HG02798 (cell line): ENCODE measurements around the gene DNAJC4.
A peak's percentile ranks its signal among the peaks of the same experiment; 100 is the strongest.

ENCODE experiments used
- ATAC-seq: cut with Tn5 transposase; IDR thresholded peaks from one replicate; pipeline ENCODE4 v1.9.1; 2021; ENCODE audit warnings: mild to moderate bottlenecking; ENCODE audit not compliant: unreplicated experiment, poor library complexity

DNAJC4 gene, protein sequence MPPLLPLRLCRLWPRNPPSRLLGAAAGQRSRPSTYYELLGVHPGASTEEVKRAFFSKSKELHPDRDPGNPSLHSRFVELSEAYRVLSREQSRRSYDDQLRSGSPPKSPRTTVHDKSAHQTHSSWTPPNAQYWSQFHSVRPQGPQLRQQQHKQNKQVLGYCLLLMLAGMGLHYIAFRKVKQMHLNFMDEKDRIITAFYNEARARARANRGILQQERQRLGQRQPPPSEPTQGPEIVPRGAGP

DNA sequence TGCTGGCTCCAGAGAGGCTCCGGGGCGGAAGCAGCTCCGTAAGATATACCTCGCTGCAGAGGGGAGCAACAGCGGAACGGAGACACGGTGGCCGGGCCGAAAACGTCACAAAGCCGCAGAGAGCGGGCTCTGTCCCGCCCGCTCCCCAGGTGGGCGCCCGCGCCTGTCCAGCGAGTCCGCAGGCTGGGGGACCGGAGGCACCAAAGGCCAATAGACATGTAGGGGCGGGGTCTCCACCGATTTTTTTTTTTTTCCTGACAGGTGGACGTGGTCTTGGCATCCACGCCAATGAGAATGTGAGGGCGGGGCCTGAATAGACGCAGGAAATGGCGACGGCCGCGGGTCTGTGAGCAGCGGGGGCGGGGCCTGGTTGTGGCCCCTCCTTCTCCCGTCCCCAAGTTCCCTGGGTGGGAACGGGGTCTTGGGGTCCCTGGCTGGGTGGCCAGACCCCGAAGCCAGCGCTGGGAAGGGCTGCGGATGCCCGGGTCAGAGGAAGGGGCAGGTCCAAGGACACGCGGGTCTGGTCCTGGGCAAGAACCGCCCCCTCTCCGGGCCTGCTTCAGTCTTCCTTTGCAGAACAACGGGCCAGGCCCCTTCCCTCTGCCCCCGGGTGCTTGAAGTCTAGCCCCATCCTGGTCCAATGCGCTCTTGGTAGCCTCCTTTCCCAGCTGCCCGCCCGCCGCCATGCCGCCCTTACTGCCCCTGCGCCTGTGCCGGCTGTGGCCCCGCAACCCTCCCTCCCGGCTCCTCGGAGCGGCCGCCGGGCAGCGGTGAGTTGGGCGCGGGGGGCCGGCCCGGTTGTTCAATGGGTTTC lies at the start of gene DNAJC4:
DNAJC4 (plus strand) TSS at position 378 of the 814 bp plus-strand sequence; CDS start at position 685, 307 bp downstream.
- ATAC-seq, result peak; percentile 58

DNA sequence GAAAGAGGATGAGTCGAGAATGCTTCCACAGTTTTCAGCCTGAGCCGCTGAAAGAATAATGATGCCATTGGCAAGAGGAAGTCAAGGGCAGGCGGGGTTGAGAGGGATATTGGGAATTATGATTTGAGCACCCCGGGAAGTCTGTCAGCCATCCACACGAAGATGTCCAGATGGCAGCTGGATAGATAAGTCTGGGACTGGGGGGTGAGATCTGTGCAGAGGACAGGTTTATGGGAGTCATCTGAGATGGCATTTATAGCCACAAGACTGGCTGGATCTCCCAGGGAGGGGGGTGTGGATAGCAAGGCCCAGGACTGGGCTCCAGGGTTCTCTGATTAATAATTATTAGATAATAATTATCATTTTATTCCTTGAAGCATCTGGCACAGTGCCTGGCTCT lies 49.5 kb upstream of the DNAJC4 start:
- no peak for ATAC-seq

DNA sequence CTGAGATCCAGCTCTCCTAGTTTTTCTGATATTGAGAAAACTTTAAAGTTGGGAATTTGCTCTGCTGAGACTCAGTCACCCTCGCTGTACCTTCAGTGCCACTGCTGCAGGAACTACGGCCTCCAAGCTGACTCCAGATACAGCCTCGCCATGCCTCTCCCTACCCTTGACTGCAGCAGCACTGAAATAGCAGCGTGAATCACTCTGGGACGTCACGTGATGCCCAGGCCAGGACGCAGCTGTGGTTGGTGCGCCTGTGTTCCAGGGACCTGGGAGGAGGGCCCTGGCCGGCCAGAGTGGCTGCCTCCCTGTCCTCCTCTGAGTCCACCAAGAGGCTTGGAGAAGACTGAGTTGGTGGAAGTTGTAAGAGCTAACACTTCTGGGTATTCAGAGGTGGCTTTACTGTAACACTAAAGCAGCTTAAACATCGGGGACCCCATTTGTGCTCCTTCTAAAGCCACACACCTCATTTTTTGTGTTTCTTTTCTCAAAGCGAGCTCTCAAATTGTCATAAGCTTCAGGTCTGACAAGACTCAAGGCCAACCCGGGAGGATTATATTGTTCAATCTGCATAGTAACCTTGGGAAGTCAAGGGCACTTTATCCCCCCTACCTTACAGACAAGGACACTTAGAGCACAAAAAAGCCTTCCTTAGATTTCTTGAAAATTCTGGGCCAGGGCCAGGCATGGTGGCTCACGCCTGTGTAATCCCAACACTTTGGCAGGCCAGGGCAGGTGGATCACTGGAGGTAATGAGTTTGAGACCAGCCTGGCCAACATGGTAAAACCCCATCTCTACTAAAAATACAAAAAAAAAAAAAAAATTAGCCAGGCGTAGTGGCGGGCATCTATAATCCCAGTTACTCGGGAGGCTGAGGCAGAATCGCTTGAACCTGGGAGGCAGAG lies 48.6 kb upstream of the DNAJC4 start:
- ATAC-seq, result no peak

DNA sequence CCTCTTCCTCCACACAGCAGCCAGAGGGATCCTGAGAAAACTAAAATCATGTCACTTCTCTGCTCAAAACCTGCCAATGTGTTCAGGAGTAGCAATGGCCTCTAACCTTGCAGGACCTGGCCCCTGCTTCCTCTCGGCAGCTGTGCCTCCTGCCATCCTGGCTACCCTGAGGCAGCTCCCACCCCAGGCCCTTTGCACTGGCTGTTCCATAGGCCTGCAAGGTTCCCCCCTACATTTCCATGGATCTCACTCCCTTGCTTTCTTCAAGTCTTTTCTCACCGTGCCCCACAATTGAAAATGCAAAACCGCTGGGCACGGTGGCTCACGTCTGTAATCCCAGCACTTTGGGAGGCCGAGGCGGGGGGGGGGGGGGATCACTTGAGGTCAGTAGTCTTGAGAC lies 46.5 kb upstream of the DNAJC4 start:
- ATAC-seq, result no peak

DNA sequence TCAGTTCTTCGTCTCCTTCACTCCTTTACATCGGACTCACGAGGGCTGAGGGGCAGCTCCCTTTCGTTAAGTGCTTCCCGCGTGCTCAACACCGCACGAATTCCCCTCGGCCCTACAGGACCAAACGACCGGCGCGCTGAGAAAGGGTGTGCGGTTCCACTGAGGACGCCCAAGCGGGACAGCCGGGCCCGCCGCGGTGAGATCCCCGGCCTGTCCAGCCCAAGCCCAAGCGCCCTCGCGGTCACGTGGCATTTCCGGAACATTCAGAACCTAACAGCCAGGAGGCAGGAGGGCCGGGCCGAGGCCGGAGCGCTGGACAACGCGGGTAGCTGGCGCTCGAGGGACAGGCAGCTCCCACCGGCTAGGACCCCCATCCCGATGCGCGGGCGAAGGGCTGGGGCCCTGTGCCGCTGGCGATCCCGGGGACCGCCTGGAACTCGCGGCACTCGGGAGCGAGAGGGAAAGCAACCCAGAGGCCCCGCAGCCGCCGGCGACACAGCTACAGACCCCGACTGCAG lies 45.1 kb upstream of the DNAJC4 start:
- ATAC-seq, result peak; percentile 20

DNA sequence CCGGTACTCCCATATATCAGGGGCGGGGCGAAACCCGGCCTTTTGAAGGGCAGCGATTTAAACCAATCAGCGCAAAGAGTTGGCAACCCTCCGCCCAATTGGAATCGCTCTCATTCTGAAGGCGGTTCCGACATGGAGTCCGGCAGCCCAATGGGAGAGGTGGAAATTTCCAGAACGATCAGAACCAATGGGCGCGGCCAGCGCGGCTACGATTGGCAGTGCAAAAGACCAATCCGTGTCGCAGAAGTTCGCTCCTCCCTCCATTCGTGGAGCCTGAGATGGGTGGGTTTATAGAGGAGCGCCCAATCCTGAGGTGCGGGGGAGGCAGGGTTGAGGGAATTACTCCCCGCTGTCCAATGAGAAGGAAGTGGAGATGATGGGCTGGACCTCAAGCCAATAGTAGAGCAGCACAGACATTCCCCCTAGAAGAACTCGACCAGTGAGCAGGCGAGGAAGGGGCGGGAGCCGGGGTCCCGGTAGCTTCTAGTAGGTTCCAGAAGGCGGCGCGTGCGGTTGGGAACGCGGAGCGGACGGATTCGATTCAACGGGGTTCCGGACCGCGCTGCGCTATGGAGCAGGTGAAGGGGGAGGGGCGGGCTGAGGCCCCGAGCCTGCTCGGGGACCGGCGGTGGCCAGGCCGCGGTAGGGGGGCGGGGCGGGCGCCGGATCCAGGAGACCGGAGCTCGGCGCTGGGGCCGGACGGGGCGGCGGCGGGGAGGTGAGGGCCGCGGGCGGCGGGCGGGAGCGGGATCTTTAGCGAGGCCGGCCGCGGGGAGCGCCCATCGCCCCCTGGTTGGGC lies 44.5 kb upstream of the DNAJC4 start, which contains the start of gene STIP1:
STIP1 (plus strand) TSS at position 479 of the 799 bp plus-strand sequence; CDS start at position 570, 91 bp downstream.
- ATAC-seq, result peak; percentile 89

DNA sequence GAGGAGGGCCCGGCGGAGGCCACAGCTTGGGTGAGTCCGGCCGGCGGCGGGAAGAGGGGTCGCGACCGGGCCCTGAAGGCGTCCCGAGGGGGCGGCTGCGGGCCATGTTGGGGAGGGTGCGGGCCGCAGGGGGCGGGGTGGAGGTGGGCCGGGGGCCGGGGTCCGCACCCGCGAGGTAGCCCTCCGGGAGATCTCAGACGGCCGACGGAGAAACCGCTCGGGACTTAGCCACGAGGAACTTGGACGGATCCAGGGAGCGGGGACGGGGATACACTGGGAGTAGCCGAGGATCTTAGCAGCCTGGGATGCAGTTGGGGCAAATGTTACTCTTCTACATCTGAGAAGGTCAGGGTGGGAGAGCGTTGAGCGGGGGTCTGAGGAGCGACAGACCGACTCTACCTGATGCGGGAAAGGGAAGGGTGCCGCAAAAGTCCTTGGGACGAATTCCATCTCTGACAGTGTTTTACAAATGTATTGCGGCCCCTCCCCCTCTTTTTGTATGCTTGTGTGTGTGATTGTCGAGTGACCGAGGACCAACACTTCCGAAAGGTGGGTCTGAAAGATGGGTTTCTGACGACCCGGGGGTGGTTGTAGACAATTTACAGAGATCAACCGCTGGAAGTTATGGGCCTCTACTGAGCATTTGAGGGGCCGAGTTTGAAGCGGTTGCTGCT lies 43.7 kb upstream of the DNAJC4 start:
- ATAC-seq, result no peak

DNA sequence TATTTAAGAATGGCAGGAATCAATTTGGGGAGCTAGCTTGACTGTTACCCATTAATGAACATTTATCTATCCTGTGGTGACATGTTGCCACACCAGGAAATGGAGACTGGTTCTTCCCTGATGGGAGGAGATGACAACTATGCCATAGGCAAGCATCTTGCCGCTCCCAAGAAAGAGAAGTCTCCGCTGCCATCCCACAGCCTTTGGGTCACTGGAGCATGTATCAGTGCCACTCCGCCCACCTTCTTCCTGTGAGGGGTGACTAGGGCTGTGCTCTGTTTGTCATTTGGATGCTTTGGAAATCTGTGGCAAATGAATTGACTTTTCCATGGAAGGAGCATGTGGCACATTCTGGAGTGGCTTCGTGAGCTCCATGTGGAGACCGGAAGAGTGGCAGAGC lies 37.9 kb upstream of the DNAJC4 start:
- ATAC-seq, result no peak

DNA sequence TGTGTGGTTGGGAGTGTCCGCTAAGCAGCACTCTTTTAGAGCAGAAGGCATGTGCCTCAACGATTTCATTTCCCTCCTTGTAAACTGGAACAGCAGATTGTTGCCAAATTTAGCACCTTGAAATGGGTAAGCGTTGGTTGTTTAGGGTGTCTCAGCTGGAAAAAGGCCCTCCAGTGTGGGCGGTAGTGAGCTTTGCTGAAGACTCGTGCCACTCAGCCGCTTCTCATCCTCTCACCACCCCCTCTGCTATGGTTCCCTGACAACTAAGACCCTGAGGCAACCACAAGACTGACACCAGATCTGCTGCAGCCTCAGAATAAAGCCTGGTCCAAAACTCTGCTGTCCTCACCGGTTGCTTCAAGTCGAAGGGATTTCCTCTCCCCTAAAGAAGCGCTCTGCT lies 33.7 kb upstream of the DNAJC4 start:
- no peak for ATAC-seq

DNA sequence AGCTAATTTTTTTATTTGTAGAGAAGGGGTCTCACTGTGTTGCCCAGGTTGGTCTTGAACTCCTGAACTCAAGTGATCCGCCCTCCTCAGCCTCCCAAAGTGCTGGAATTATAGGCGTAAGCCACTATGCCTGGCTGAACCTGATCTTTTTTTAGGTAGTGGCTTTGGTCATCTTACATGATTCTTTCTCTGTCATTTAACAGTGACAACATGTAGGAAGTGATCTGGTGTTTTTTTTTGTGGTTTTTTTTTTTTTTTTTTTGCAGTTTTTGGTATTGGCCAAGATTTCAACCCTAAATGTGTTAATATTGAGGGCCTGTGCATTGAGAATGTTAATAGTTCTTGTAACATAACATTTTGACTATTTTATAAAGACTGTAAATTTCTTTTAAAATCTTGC lies 31.8 kb upstream of the DNAJC4 start:
- ATAC-seq, result no peak

DNA sequence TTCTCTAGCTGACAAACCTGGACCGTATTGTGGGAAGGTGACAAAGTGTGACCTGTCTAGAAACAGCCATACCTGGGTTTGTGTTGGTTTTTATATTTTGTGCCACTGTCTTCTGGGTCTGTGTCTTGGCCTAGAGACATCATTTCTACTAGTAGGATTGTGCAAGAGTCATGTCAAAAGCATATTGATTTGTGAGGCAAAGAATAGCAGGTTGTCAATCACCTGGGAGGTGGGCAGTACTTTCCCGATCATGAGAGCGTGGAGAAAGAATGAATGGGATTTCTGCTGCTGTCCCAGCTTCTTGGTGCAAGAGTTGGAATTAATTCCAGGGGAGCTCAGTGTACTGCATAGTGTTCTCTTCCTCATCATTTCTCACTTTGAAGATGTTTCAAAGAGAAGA lies 28.8 kb upstream of the DNAJC4 start:
- no peak for ATAC-seq

DNA sequence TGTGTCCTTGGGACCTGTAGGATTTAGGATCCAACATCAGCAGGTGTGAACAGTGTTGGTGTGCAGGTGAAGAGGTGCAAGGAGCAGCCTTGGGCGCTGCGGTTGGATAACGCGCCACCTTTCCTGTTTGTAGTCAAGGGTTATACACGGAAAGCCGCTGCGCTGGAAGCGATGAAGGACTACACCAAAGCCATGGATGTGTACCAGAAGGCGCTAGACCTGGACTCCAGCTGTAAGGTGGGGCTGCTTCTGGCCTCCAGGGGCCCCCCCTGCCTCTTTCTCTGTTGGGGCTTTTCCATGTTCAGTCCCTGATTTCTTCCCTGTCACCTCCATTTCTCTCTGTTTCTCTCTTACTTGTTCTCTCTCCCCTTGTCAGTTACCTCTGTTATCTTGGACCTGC lies 27.4 kb upstream of the DNAJC4 start:
- no peak for ATAC-seq

DNA sequence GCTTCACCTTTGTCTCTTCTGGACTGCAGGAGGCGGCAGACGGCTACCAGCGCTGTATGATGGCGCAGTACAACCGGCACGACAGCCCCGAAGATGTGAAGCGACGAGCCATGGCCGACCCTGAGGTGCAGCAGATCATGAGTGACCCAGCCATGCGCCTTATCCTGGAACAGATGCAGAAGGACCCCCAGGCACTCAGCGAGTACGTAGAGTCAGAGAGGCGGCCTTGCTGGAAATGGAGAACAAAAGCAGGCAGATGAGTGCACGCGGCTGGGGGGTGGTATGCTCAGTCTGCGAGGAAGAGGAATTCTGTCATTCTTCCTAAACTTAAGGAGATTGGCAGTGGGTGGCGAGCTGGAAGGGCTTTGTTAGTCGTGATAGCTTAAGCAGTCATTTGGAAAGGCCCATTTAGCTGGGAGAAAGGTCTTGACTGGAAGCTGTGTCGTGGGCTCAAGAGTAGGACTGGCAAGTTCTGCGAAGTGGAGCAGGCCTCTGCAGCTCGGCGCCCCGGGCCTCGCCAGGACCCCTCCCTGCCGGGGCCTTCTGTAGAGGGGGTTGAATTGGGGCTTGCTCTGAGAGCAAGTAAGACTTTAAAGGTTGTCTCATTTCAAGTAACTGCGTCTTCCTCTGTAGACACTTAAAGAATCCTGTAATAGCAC lies 26.8 kb upstream of the DNAJC4 start:
- ATAC-seq, result no peak

DNA sequence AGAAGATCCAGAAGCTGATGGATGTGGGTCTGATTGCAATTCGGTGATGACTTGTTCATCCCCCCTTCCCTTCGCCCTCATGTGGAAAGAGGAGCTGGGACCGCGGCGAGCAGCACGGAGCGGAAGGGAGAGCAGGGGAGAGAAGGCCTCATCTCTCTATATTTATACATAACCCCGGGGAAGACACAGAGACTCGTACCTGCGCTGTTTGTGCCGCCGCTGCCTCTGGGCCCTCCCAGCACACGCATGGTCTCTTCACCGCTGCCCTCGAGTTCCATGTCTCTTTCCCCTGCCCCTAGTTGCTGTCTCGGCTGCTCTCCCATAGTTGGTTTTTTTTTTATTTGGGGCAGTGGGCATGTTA lies 26.3 kb upstream of the DNAJC4 start:
- no peak for ATAC-seq

DNA sequence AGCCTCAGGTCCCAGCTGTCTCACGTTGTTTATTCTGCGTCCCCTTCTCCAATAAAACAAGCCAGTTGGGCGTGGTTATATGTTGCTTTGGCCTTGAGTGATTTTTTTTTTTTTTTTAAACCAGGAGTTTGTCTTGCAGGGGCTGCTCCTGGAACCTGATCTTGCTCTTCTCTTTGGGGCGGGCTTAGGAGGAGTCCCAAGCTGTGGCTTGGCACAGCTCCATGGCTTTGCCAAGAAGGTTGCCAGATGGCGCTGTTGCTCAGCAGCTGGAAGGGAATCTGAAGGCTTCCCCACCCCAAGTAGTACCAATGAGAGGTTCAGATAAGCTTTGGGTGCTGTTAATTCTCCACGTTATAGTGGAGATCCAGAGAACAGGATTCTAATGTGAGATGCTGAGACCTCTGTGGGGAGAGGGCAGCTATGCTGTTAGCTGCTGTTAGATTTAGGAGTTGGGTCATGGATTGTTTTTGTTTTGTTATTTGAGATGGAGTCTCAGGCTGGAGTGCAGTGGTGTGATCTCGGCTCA lies 25.8 kb upstream of the DNAJC4 start:
- ATAC-seq, result no peak

DNA sequence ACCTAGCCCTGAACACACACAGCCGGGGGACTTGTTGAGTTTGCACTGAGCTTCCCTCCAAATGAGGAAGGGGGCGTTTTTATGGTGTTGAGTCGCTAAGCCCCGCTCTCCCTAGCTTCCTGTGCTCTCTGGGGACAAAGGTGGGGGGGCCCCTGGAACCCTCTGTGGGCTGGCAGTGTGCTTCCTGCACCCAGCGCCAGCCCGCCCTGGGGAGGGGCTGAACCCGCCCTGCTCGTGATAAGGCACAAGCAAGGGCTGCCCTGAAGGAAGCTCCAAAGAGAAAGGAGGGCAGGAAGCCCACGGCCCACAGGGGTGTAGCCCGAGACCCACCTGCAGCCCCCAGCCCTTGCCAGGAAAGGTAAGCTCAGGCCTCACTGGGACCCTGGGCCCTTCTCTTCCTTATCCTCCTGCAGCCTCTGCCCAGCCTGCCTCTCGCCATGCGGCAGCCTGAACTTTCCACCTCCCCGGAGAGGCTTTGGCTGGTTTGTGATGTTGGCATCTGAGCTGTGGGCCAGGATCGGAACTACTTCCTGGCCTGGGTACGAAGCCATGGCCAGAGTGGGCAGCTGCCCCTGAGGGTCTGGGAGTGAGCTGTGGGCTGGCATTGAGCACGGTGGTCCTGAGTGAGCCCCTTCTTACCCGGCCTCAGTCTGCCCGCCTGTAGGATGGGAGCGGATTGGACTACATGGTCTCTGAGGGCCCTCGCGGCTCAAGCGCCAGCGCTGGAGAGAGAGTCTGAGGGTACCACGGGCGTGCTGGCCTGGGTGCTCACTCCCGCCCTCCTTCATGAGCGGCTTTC lies 23.7 kb upstream of the DNAJC4 start, which contains the start of gene FERMT3:
FERMT3 (plus strand) TSS at position 265 of the 799 bp plus-strand sequence. CDS start 644 bp downstream, outside the sequence.
- peak; percentile 5 for ATAC-seq

DNA sequence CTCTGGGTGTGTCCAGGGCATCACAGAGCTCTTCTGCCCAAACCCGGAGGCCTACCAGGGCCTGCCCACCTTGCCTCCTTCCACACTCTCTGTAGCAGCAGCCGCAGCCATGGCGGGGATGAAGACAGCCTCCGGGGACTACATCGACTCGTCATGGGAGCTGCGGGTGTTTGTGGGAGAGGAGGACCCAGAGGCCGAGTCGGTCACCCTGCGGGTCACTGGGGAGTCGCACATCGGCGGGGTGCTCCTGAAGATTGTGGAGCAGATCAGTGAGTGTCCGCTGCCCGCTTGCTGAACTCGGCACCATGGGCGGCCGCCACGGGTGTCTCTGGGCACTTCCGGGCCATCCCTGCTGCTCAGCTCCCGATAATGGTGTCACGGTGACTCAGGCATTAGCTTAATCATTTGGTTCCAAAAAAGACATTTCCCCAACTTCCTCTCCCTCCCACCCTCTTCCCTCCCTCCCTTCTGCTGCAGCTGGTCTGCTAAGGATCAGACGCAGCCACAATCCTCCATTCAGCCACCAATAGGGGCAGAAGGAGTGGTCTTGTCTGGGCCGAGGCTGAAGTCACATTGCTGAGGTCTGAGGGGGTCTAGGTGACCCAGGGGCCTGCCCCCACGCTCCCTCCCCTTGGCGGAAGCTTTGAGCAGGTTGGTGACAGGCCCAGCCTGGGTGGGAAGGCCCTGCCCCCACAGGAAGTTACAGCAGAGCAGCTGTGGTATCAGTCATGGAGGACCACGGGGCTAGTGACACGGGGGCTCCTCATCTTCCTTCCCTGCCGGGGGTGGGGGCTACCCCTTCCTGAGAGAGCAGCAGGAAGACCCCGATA lies 22.9 kb upstream of the DNAJC4 start:
- ATAC-seq, result peak; percentile 53
